ENCODE measurements around the gene FAM3C.

FAM3C gene

DNA sequence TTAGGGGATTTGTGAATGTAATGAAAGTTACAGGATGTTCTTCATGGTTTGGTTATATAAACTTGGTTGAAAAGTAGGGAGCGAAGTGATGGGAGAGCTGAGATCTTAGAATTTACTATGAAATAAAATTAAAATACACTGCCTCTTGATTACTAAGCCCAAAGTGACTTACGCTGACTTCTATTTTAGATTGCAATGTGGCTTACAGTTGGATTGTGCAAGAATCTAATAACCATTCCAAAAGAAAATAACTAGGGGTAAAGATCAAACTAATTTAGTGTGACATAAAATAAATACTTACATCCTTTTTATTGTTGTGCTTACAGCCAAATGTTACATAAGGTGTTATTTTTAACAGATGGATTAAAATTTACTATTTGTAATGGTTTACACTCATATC, 52.0 kb downstream of the FAM3C start:
- H3K4me3 ChIP-seq (ENCODE audit: low read depth, low read length), result no peak overlapping the region
- no peak for DNase-seq (ENCODE audit: low read depth)
- TF ChIP-seq, protein P1, sequence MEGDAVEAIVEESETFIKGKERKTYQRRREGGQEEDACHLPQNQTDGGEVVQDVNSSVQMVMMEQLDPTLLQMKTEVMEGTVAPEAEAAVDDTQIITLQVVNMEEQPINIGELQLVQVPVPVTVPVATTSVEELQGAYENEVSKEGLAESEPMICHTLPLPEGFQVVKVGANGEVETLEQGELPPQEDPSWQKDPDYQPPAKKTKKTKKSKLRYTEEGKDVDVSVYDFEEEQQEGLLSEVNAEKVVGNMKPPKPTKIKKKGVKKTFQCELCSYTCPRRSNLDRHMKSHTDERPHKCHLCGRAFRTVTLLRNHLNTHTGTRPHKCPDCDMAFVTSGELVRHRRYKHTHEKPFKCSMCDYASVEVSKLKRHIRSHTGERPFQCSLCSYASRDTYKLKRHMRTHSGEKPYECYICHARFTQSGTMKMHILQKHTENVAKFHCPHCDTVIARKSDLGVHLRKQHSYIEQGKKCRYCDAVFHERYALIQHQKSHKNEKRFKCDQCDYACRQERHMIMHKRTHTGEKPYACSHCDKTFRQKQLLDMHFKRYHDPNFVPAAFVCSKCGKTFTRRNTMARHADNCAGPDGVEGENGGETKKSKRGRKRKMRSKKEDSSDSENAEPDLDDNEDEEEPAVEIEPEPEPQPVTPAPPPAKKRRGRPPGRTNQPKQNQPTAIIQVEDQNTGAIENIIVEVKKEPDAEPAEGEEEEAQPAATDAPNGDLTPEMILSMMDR (IDR thresholded peaks at IDR 0.05; ENCODE audit: low read depth, low read length, missing control alignments), result no peak

DNA sequence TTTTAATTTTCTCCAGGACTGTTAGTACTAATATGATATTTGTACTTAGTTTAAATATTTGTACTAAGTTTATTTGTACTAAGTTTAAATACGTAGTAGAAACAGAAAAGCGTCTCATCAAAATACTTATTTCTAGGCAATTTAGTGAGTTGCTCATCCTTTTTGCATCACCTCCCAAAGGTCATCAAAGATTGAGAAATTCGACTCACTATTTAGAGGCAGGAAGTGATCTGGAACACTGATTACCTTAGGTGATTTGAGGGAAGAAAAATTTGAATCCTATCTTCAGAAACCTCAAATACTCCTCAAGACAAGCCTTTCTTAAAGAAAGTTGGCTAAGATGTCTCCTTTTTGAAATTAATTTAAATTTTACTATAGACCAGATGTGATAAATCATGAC, 52.8 kb downstream of the FAM3C start:
- DNase-seq (ENCODE audit: low read depth), result no peak
- no peak overlapping the region for H3K4me3 ChIP-seq (ENCODE audit: low read depth, low read length)
- TF ChIP-seq, protein P1 (IDR thresholded peaks at IDR 0.05; ENCODE audit: low read depth, low read length, missing control alignments), result no peak

DNA sequence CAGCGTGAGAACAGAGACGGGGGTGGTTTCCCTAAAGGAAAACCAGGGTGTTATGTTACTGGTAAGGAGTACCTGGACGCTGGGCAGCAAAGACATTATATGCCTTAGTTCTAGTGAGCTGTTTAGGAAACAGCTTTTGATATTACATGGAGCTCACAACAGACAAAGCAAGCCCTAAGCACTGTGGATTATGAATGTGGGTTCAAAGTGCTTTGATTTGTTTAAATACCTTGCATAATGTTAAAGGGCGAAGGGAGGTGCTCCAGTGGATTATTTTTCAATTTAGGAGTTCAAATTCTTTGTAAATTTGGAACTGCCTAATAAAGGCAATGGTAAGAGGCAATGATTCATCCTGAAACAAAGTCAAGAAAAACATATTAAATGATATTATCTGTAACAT, 53.5 kb downstream of the FAM3C start:
- TF ChIP-seq, protein P1 (IDR thresholded peaks at IDR 0.05; ENCODE audit: low read depth, low read length, missing control alignments), result no peak
- no peak for DNase-seq (ENCODE audit: low read depth)
- H3K4me3 ChIP-seq (ENCODE audit: low read depth, low read length), result no peak overlapping the region

DNA sequence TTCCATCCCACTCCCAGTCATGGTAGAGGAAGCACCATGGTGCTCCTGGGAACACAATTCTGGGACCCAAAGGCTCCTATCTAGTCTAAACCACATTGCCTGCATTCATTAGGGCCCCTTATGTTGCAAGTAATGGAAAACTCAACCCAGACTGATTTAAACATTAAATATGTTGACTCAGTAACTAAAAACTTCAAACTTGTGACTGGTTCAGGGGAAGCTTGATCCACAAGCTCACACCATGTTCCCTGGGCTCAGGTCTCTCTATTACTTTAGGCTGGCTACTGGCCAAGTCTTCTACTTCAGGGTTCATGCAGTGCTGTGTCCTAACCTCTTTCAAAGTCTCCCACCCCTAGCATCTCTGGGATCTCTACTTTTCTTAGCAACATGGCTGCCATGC, 54.2 kb downstream of the FAM3C start:
- H3K4me3 ChIP-seq (ENCODE audit: low read depth, low read length), result no peak overlapping the region
- DNase-seq (ENCODE audit: low read depth), result no peak
- TF ChIP-seq, protein P1 (IDR thresholded peaks at IDR 0.05; ENCODE audit: low read depth, low read length, missing control alignments), result no peak

DNA sequence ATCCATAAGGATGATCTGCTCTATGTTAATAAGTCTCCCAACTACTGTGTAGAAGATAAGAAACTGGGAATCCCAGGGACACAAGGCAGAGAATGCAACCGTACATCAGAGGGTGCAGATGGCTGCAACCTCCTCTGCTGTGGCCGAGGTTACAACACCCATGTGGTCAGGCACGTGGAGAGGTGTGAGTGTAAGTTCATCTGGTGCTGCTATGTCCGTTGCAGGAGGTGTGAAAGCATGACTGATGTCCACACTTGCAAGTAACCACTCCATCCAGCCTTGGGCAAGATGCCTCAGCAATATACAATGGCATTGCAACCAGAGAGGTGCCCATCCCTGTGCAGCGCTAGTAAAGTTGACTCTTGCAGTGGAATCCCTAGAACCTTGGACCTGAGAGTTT, 57.0 kb downstream of the FAM3C start:
- DNase-seq (ENCODE audit: low read depth), result no peak
- TF ChIP-seq, protein P1 (IDR thresholded peaks at IDR 0.05; ENCODE audit: low read depth, low read length, missing control alignments), result no peak
- no peak overlapping the region for H3K4me3 ChIP-seq (ENCODE audit: low read depth, low read length)

DNA sequence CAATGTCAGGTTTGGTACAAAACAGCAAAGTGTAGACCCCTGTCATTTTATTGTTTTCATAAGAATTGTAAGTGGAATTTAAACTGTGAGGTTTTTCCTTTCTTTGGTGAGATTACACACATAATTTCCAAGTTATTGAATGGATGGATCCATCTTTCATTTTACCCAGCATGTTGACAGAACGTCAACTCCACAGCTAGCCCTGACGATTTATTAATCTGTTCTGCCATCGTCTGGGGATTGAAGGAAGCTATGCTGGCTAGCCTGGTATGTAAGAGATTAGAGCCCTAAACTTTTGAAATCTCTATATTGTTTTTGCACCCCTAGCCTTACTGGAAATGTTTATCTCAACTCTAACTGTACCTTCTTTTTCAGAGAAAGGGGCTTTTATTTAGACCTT, 58.7 kb downstream of the FAM3C start:
- TF ChIP-seq, protein P1 (IDR thresholded peaks at IDR 0.05; ENCODE audit: low read depth, low read length, missing control alignments), result peak; percentile 13
- no peak for DNase-seq (ENCODE audit: low read depth)

DNA sequence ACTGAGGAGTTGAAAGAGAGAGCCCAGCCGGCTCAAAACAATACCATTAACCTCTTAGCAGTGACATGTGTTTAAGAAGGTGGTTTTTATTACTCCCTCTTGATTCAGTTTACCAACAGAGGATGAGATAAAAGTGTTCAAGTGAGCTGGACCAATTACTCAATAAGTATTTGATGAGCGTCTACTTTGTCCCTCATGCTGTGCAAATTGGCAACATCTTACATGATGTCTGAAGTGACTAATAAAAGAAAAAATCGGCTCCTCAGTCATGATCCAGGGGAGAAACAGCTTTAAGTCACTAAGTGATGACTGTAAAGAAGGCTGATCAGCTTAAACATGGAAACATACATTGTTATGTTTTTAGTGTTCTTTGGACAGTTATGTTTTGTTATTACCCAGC, 59.5 kb downstream of the FAM3C start:
- DNase-seq (ENCODE audit: low read depth), result no peak
- TF ChIP-seq, protein P1 (IDR thresholded peaks at IDR 0.05; ENCODE audit: low read depth, low read length, missing control alignments), result no peak
- no peak overlapping the region for H3K4me3 ChIP-seq (ENCODE audit: low read depth, low read length)

More for the DNA sequence above, 58.7 kb downstream of the FAM3C start:
- H3K4me3 ChIP-seq (ENCODE audit: low read depth, low read length), result no peak overlapping the region

Measured in GM12864 (cell line).